ENCODE results near the gene RIT2. TPM values are rescaled to one million over a fixed set of nuclear protein-coding genes. Genes with fewer than 3 reads are reported as not detected.

Gene RIT2
- polyA plus RNA-seq, 4 donors = not detected

GRCh38 chr18:43017622-43018021 is 97.9 kb downstream of the RIT2 start:
- no peak for DNase-seq (ENCODE audit: low read depth in 4 of 4, low spot score in 3 of 4)

- no peak for DNase-seq (ENCODE audit: low read depth in 4 of 4, low spot score in 3 of 4)
Observed at GRCh38 chr18:43013486-43013885, 102.0 kb downstream of the RIT2 start.

- DNase-seq (ENCODE audit: low read depth in 4 of 4, low spot score in 3 of 4) = no peak
Observed at GRCh38 chr18:43012951-43013350, 102.5 kb downstream of the RIT2 start.

- DNase-seq (ENCODE audit: low read depth in 4 of 4, low spot score in 3 of 4) = no peak
Observed at GRCh38 chr18:43010611-43011010, 104.9 kb downstream of the RIT2 start.

- no peak for DNase-seq (ENCODE audit: low read depth in 4 of 4, low spot score in 3 of 4)
Observed at GRCh38 chr18:43009674-43010073, 105.8 kb downstream of the RIT2 start.

GRCh38 chr18:43007365-43007764 is 108.1 kb downstream of the RIT2 start:
- no peak for DNase-seq (ENCODE audit: low read depth in 4 of 4, low spot score in 3 of 4)

GRCh38 chr18:43004421-43004820 is 111.1 kb downstream of the RIT2 start:
- no peak for DNase-seq (ENCODE audit: low read depth in 4 of 4, low spot score in 3 of 4)

GRCh38 chr18:43001821-43002220 is 113.7 kb downstream of the RIT2 start:
- DNase-seq (ENCODE audit: low read depth in 4 of 4, low spot score in 3 of 4) = no peak

GRCh38 chr18:42996824-42997223 is 118.7 kb downstream of the RIT2 start:
- peak in 1 of 4 donors; percentile 13 for DNase-seq (ENCODE audit: low read depth in 4 of 4, low spot score in 3 of 4)

- no peak for DNase-seq (ENCODE audit: low read depth in 4 of 4, low spot score in 3 of 4)
Observed at GRCh38 chr18:42980426-42980825, 135.1 kb downstream of the RIT2 start.

- no peak for DNase-seq (ENCODE audit: low read depth in 4 of 4, low spot score in 3 of 4)
Observed at GRCh38 chr18:42977982-42978637, 137.4 kb downstream of the RIT2 start.

- DNase-seq (ENCODE audit: low read depth in 4 of 4, low spot score in 3 of 4) = no peak
Observed at GRCh38 chr18:42976869-42977590, 138.5 kb downstream of the RIT2 start.

GRCh38 chr18:42969366-42969765 is 146.1 kb downstream of the RIT2 start:
- DNase-seq (ENCODE audit: low read depth in 4 of 4, low spot score in 3 of 4) = no peak

- DNase-seq (ENCODE audit: low read depth in 4 of 4, low spot score in 3 of 4) = no peak
Observed at GRCh38 chr18:42961298-42961697, 154.2 kb downstream of the RIT2 start.

GRCh38 chr18:42959528-42959927 is 156.0 kb downstream of the RIT2 start:
- DNase-seq (ENCODE audit: low read depth in 4 of 4, low spot score in 3 of 4) = no peak

- no peak for DNase-seq (ENCODE audit: low read depth in 4 of 4, low spot score in 3 of 4)
Observed at GRCh38 chr18:42958353-42958752, 157.1 kb downstream of the RIT2 start.

- no peak for DNase-seq (ENCODE audit: low read depth in 4 of 4, low spot score in 3 of 4)
Observed at GRCh38 chr18:42956287-42956686, 159.2 kb downstream of the RIT2 start.

- DNase-seq (ENCODE audit: low read depth in 4 of 4, low spot score in 3 of 4) = no peak
Observed at GRCh38 chr18:42954887-42955286, 160.6 kb downstream of the RIT2 start.

- no peak for DNase-seq (ENCODE audit: low read depth in 4 of 4, low spot score in 3 of 4)
Observed at GRCh38 chr18:42953306-42953705, 162.2 kb downstream of the RIT2 start.

- DNase-seq (ENCODE audit: low read depth in 4 of 4, low spot score in 3 of 4) = no peak
Observed at GRCh38 chr18:42950732-42951131, 164.8 kb downstream of the RIT2 start.

GRCh38 chr18:42948831-42949230 is 166.7 kb downstream of the RIT2 start:
- DNase-seq (ENCODE audit: low read depth in 4 of 4, low spot score in 3 of 4) = no peak

- no peak for DNase-seq (ENCODE audit: low read depth in 4 of 4, low spot score in 3 of 4)
Observed at GRCh38 chr18:42941860-42942259, 173.6 kb downstream of the RIT2 start.
